HG03095 (cell line): ENCODE measurements around the gene TECPR1.

Source experiments
- ATAC-seq: cut with Tn5 transposase; IDR thresholded peaks from one replicate; pipeline ENCODE4 v1.9.1; 2021; ENCODE audit warnings: moderate library complexity; ENCODE audit not compliant: unreplicated experiment

Gene TECPR1

GRCh38 chr7:98283887-98284222, 31.8 kb upstream of the TECPR1 start:
- no peak for ATAC-seq

GRCh38 chr7:98283127-98283886, 31.3 kb upstream of the TECPR1 start:
- no peak for ATAC-seq

- no peak for ATAC-seq
These were observed 30.7 kb upstream of the TECPR1 start for GRCh38 chr7:98282703-98283102.

- ATAC-seq: peak; percentile 11
These were observed 29.9 kb upstream of the TECPR1 start for GRCh38 chr7:98281757-98282606.

GRCh38 chr7:98280791-98281756, 29.0 kb upstream of the TECPR1 start, which contains the start of gene BRI3:
Gene BRI3, plus strand, starts transcription at chr7:98281686. Its CDS starts 110 bp downstream, at chr7:98281796.
- peak; percentile 71 for ATAC-seq

GRCh38 chr7:98280296-98280695, 28.3 kb upstream of the TECPR1 start:
- no peak for ATAC-seq

GRCh38 chr7:98278936-98279335, 26.9 kb upstream of the TECPR1 start:
- ATAC-seq: no peak

GRCh38 chr7:98278408-98278807, 26.4 kb upstream of the TECPR1 start:
- ATAC-seq: no peak

- no peak for ATAC-seq
These were observed 24.3 kb upstream of the TECPR1 start for GRCh38 chr7:98276241-98276761.

GRCh38 chr7:98267303-98267702, 15.3 kb upstream of the TECPR1 start:
- no peak for ATAC-seq

GRCh38 chr7:98266840-98267239, 14.8 kb upstream of the TECPR1 start:
- ATAC-seq: no peak

- ATAC-seq: no peak
These were observed 13.8 kb upstream of the TECPR1 start for GRCh38 chr7:98265841-98266271.

- ATAC-seq: no peak
These were observed 5.7 kb upstream of the TECPR1 start for GRCh38 chr7:98257701-98258100.

GRCh38 chr7:98256431-98256830, 4.4 kb upstream of the TECPR1 start:
- ATAC-seq: no peak

GRCh38 chr7:98254951-98255610, 3.0 kb upstream of the TECPR1 start:
- no peak for ATAC-seq

GRCh38 chr7:98254516-98254915, 2.5 kb upstream of the TECPR1 start:
- no peak for ATAC-seq

GRCh38 chr7:98252425-98253054, 508 bp upstream of the TECPR1 start:
- peak; percentile 26 for ATAC-seq

- peak; percentile 32 for ATAC-seq
These were observed 816 bp downstream of the TECPR1 start for GRCh38 chr7:98251231-98251600.

- no peak for ATAC-seq
These were observed 1.2 kb downstream of the TECPR1 start for GRCh38 chr7:98250789-98251188.

GRCh38 chr7:98249106-98249505, 2.9 kb downstream of the TECPR1 start:
- no peak for ATAC-seq
